ENCODE measurements around the gene HS1BP3.

- TF ChIP-seq POLR2AphosphoS5 (IDR thresholded peaks at IDR 0.05) (no peak), CTCF (IDR thresholded peaks at IDR 0.05) (no peak), EP300 (IDR thresholded peaks at IDR 0.05) (no peak)
These were observed 24.2 kb upstream of the HS1BP3 start for GRCh38 chr2:20674974-20675679.
